ENCODE results near the gene GPC5.
A peak's percentile ranks its signal among the peaks of the same experiment; 100 is the strongest.

The GPC5 gene

DNA sequence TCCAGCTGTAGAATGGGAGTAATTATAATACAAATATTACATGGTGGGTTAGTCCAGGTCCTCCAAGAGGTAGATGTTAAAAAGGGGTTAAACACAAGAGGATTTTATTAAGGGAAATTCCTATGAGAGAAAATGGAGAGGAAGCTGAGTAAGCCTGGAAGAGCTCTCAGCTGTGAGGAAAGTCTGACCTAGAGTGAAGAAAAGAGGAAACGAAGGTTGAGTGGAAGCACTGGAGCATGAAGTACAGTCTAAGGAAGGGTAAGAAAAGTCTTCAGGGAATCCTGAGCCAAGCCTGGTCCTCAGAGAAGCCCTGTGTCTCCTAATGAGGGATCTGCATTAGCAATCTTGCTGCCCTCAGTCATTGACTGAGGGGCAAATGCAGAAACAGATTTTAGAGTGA lies 506.2 kb downstream of the GPC5 start:
- no peak for DNase-seq

GRCh38 chr13:91907398-91907797 lies 509.0 kb downstream of the GPC5 start:
- no peak for DNase-seq

- DNase-seq: no peak
Measured at GRCh38 chr13:91909617-91910016, 511.2 kb downstream of the GPC5 start.

DNA sequence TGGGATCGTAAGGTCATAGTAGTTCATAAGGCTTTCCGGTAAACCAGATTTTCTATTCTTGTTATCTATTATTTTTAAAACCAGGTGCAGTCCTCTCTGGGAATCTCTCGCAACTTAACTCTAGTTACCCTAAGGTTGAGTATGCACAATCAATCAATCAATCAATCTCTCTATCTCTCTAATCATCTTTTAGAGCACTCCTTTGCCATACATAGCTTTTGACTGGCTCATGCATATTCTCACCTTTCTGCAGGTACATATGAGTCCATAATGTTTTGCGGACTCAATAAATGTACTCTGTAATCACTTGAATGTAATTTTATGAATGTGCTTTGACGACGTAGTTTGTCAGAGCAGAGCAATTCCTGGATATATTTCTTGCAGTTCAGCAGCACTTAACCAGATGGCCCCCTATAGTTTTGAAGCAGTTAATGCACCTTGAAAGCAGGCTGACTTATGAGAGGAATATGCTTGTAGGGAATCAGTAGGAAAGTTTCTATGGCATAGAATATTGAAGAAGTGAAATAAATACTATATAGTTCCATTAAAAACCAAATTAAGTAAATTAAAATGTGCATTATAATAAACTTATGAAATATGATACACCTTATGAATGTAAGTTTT lies 524.7 kb downstream of the GPC5 start:
- no peak for DNase-seq

DNA sequence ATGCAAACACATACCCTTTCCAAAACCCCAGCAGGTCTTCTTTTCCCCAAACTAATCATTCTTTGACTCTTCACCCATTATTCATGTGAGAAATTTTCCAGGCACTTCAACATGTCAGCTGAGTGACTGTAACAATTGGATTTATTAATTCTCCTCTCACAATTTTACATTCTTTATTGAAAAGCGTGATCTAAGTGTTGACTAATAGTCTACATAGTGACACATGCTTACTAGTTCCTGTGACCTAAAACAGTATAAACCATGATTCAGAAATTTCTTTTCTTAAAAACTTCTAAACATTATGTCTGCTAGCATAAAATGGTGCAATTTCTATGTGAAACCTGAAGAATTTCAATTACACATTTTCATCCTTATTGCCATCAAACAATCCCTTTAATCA lies 532.3 kb downstream of the GPC5 start:
- DNase-seq: no peak

- DNase-seq: no peak
Measured at GRCh38 chr13:91934354-91934753, 535.9 kb downstream of the GPC5 start.

DNA sequence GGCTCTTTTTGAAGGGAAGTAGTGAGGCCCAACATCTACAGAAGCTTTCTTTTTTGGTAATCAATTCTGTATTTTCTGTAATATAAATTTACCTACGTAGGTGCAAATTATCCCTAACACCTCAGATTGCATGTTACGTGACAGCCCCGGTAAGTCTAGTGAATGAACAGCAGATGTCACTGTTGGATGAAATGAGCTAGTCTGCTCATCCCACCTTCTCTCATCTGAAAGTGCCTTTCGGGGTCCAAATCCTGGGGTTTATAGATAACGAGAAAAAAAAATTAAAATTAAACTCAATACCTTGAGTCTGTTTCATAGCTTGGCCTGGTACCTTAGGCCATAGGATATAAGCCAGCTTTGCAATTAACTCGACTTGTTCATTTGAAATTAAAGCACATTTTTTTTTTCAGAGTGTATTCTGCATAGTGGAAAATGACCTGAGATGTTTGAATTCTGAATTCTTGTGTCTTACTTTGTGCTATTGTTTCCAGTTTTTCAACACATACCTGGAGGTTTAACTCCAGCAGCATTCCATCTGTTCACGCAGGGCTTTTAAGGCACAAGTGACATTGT lies 548.2 kb downstream of the GPC5 start:
- DNase-seq: peak; percentile 13

- DNase-seq: no peak
Measured at GRCh38 chr13:91948736-91949135, 550.3 kb downstream of the GPC5 start.

DNA sequence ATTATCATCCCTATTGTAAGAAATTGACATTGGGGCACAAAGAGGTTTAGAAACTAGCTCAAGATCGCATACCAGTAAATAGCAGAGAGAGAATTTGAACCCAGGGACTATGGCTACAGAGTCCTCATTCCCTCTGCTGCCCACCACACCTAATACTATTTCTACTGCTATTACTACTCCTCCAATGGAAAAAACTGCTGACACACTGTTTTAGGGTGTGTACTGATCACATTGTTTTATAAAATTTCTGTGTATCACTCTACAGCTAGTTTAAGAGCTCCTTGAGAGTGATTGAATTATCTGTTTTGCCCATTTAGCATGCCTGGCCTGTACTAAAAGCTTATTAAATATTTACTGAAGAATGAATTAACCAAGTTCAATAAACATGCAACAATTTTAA lies 552.4 kb downstream of the GPC5 start:
- no peak for DNase-seq

GRCh38 chr13:91955546-91956355 lies 557.3 kb downstream of the GPC5 start:
- no peak for DNase-seq

DNA sequence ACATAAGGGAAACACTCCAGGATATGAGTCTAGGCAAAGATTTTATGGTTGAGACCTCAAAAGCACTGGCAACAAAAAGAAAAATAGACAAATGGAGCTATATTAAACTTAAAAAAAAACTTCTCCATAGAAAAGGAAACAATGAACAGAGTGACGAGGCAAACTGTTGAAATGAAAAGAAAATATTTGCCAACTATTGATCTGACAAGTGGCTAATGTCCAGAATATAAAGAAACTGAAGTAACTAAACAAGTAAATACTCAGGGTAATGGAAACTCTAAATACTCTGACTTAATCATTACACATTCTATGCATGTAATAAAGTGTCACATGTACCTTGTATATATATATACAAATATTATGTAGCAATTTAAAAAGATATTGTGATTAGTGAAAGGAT lies 562.5 kb downstream of the GPC5 start:
- no peak for DNase-seq

GRCh38 chr13:91962946-91963345 lies 564.5 kb downstream of the GPC5 start:
- DNase-seq: no peak

DNA sequence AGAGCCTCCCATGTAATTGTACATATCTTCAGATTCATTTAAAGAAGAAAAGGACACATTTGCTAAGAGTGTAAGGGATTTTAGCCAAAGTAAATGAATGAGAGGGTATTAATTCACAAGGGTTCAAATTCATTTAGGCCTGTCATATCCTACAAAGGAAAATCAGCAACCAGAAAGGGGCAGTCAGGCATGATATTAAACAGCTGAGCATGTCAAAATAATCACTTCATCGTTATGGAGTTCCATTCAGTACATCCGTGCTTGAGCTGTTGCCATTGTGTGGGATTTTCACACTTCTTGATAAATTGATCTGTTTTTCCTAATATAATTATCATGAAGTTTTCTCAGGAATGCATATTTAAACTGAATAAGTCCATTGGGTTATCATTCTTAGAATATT lies 567.1 kb downstream of the GPC5 start:
- DNase-seq: no peak

- DNase-seq: no peak
Measured at GRCh38 chr13:91978571-91978970, 580.1 kb downstream of the GPC5 start.

- no peak for DNase-seq
Measured at GRCh38 chr13:91986761-91987483, 588.5 kb downstream of the GPC5 start.

DNA sequence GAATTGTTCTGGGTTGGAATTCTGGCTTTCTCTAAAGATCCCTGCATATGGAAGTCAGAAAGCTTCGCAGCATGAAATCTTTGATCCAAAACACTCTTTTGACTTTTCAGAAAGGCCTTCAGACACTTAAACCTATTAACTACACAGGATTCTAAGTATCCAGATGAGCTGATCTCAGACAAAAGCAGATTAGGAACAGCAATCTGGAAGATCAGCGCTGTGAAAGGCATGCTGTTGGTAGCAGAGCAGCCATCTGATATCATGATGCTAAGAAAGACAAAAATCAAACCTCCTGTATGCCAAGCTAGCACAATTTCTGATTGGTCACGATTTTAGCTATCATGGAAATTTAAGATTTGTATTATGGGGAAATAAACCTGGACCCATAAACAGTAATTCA lies 589.9 kb downstream of the GPC5 start:
- no peak for DNase-seq

GRCh38 chr13:92012787-92013186 lies 614.4 kb downstream of the GPC5 start:
- DNase-seq: no peak

GRCh38 chr13:92017737-92018136 lies 619.3 kb downstream of the GPC5 start:
- DNase-seq: no peak

DNA sequence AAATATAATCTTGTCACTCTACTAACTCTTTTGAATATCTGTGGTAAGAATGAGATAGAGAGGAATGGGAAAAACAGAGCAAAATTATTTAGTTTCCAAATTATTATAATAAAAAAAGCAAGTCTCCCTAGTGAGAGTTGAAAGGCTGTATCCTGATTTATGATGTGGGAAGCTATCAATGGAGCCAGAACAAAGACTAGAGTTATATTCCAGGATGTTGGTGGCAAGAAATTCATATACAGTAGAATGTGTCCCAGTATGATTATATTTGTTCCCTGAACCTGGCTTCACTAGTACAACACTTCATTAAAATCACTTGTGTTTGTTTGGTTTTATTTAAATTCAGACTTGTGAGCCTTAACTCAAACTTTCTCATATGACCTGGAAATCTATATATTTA lies 630.3 kb downstream of the GPC5 start:
- DNase-seq: no peak

GRCh38 chr13:92029641-92030040 lies 631.2 kb downstream of the GPC5 start:
- DNase-seq: no peak

GRCh38 chr13:92038905-92039304 lies 640.5 kb downstream of the GPC5 start:
- DNase-seq: no peak

DNA sequence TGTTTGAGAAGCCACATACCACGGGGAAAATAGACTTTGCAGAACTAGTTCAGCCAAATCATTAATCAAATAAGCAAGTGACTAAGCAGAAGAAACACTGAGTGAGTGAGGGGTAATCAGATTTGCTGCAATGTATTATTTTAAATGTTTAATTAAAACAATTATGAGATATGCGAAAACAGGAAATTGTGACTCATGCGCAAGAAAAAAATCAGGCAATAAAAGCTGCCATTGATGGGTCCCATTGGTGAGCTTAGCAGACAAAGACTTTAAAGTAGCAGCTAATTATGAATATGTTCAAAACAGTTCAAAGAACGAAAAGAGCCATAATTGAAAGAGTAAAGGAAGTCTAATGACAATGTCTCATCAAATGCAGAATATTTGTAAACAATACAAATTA lies 644.1 kb downstream of the GPC5 start:
- DNase-seq: no peak

DNA sequence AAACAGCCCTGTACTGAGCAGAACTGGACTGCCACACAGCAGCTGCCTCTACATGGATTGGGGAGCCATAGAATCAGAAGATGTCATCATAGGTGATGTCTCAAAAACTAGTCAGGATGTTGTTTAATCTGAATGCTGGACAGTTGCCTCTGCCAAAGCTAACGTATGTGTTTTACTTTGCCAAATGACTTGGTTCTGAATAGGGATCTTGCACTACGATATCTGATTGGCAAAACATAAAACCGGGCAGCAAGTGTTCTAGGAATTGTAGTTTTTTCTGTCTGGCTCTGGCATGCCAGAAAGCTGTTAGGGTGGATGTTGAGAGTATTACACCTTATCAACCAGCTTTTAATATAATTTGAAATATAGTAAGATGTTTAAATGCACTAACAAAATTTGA lies 645.9 kb downstream of the GPC5 start:
- no peak for DNase-seq

DNA sequence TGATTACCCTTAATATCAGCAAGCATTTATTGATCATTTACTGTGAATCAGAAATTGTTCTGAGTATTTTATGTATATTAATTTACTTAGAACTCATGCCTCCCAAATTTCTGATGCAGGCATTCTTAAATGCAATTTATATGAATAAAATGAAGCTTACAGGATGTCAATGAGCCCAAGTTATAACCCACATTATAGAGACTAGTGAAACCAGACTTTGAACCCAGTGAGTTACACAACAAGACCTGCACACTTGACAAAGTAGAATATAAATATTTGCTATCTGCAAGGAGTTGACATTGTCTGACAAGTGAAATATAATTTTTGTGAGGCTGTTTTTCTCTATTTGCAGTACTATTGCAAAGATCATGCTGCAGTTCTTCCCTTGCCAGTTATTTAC lies 656.0 kb downstream of the GPC5 start:
- no peak for DNase-seq
